Gastroesophageal sphincter (tissue), 3 donors: ENCODE data around the gene SIGMAR1.

Experiments
- EP300 ChIP-seq: sonication (generic); formaldehyde crosslinking; IDR thresholded peaks from one replicate; pipeline ENCODE4 v1.6.1; 2017; ENCODE audit warnings: antibody characterized with exemption, mild to moderate bottlenecking
- POLR2A ChIP-seq, 2 donors: fragments of 450-650 bp; IDR thresholded peaks; one replicate each; pipeline ENCODE4 v1.6.1; 2017; ENCODE audit warnings: antibody characterized with exemption in 2 of 2, mild to moderate bottlenecking in 2 of 2, moderate library complexity in 1 of 2
- TF ChIP-seq, protein P1 (sequence below), 4 experiments: fragments of 200-600 bp in 2 of 4; fragments of 450-650 bp in 2 of 4; sonication (generic) in 1 of 4; IDR thresholded peaks; one replicate each; pipeline ENCODE4 v1.5.1; 2017 to 2019; ENCODE audit warnings: antibody characterized with exemption in 4 of 4, mild to moderate bottlenecking in 2 of 4, moderate library complexity in 2 of 4

DNA sequence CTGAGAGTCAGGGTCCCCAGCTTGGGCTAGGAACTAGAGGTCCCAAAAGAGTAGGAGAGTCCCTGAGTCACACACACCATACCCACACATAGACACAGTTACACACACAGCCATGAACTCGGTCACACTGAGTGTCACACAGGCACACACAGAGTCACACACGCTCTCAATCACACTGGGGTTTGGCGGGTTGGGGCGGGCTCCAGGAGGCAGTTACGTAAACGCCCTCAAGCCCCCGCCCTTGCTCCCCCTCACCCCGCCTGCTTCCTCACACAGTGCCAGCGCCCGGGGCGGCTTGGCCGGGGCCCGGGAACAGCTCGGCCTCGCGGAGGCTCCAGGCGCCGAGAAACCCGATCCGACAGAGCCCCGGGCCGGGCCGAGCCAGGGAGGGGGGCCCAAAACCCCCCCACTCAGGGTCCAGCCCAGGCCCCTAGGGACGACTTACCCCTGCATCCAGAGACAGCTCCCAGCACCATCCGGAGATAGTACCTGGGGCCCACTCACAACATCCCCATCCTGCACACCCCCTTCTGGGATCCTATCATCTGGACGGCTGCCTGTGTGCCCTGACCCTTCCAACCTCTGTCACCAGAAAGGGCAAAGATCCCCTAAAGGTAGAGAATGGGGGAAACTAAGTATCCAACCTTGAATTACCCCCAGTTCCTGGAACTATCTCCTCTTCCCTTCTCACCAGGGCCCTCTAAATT lies 44.5 kb downstream of the SIGMAR1 start:
- TF ChIP-seq, protein P1, sequence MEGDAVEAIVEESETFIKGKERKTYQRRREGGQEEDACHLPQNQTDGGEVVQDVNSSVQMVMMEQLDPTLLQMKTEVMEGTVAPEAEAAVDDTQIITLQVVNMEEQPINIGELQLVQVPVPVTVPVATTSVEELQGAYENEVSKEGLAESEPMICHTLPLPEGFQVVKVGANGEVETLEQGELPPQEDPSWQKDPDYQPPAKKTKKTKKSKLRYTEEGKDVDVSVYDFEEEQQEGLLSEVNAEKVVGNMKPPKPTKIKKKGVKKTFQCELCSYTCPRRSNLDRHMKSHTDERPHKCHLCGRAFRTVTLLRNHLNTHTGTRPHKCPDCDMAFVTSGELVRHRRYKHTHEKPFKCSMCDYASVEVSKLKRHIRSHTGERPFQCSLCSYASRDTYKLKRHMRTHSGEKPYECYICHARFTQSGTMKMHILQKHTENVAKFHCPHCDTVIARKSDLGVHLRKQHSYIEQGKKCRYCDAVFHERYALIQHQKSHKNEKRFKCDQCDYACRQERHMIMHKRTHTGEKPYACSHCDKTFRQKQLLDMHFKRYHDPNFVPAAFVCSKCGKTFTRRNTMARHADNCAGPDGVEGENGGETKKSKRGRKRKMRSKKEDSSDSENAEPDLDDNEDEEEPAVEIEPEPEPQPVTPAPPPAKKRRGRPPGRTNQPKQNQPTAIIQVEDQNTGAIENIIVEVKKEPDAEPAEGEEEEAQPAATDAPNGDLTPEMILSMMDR (IDR thresholded peaks at IDR 0.05): no peak
- TF ChIP-seq EP300 (no peak), POLR2A (IDR thresholded peaks at IDR 0.05) (no peak)
